GM21576 (cell line): ENCODE measurements around the gene PARVB.

Experiments
- ATAC-seq: cut with Tn5 transposase; IDR thresholded peaks from one replicate; pipeline ENCODE4 v1.9.1; 2021; ENCODE audit warnings: mild to moderate bottlenecking, moderate library complexity; ENCODE audit not compliant: unreplicated experiment

PARVB gene

GRCh38 chr22:44192816-44193534 is 168.9 kb downstream of the PARVB start:
- ATAC-seq, result no peak

GRCh38 chr22:44193535-44193891 is 169.4 kb downstream of the PARVB start:
- ATAC-seq, result no peak

GRCh38 chr22:44194569-44194968 is 170.5 kb downstream of the PARVB start:
- no peak for ATAC-seq

- no peak for ATAC-seq
These were observed 171.2 kb downstream of the PARVB start for GRCh38 chr22:44195189-44195871.

- no peak for ATAC-seq
These were observed 172.1 kb downstream of the PARVB start for GRCh38 chr22:44196241-44196640.

GRCh38 chr22:44196731-44197131 is 172.6 kb downstream of the PARVB start:
- no peak for ATAC-seq

GRCh38 chr22:44197271-44197670 is 173.2 kb downstream of the PARVB start:
- ATAC-seq, result no peak

GRCh38 chr22:44199164-44199563 is 175.1 kb downstream of the PARVB start:
- no peak for ATAC-seq

GRCh38 chr22:44199866-44200265 is 175.8 kb downstream of the PARVB start:
- no peak for ATAC-seq

- ATAC-seq, result no peak
These were observed 176.3 kb downstream of the PARVB start for GRCh38 chr22:44200451-44200850.

- ATAC-seq, result no peak
These were observed 176.9 kb downstream of the PARVB start for GRCh38 chr22:44200855-44201550.

- ATAC-seq, result no peak
These were observed 177.6 kb downstream of the PARVB start for GRCh38 chr22:44201665-44202064.

- no peak for ATAC-seq
These were observed 178.2 kb downstream of the PARVB start for GRCh38 chr22:44202261-44202789.

- ATAC-seq, result no peak
These were observed 179.1 kb downstream of the PARVB start for GRCh38 chr22:44203203-44203602.

GRCh38 chr22:44204739-44205515 is 180.8 kb downstream of the PARVB start:
- ATAC-seq, result no peak

- no peak for ATAC-seq
These were observed 181.6 kb downstream of the PARVB start for GRCh38 chr22:44205516-44206329.

- no peak for ATAC-seq
These were observed 182.2 kb downstream of the PARVB start for GRCh38 chr22:44206330-44206645.

GRCh38 chr22:44206696-44207095 is 182.6 kb downstream of the PARVB start:
- no peak for ATAC-seq

- ATAC-seq, result no peak
These were observed 183.3 kb downstream of the PARVB start for GRCh38 chr22:44207173-44207980.

- ATAC-seq, result no peak
These were observed 183.8 kb downstream of the PARVB start for GRCh38 chr22:44207981-44208317.
